ENCODE measurements around the gene ZNF396. TPM values are rescaled to one million over a fixed set of nuclear protein-coding genes. Genes with fewer than 3 reads are reported as not detected.

The ZNF396 gene
- total and polyA plus RNA-seq, 9 of the 15 experiments (the other 6 are each of a cell fraction or from before 2014, with no cell fraction given), result 0.73 to 2.3 (median 1.9) TPM

DNA sequence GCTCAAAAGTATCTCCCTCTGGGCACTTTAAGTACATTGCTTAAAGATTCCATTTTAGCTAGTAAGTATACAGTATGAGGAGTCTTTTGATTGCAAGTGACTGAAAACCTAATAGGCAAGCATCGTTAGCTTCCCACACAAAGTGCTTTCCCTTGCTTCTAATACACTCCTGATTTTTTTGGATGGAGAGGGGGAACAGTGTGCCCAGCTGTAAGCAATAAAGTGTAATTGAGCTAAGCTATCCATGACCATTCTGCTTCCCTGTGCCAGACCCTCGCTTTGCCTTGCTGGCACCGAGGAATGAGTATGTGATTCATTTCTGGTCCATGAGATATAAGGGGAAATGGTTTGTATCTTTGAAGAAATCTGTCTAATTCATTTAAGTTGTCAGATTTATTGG, 29.1 kb downstream of the ZNF396 start:
- peaks cover 13% of the 10 kb centered on the region for H3K79me2 ChIP-seq (ENCODE audit: control insufficient read depth, insufficient read depth, low read length)
- TF ChIP-seq SRSF1 (IDR thresholded peaks at IDR 0.05; ENCODE audit: low read depth, low read length) (no peak), RBM34 (IDR thresholded peaks at IDR 0.05; ENCODE audit: borderline replicate concordance, insufficient read depth, low read length) (no peak), HNRNPUL1 (IDR thresholded peaks at IDR 0.05; ENCODE audit: low read length) (no peak), KDM5B (IDR thresholded peaks at IDR 0.05; ENCODE audit: insufficient replicate concordance, low read depth, low read length) (no peak), NCOA1 (IDR thresholded peaks at IDR 0.05; ENCODE audit: low read depth) (no peak), MEF2D (tag; conservative IDR thresholded peaks at IDR 0.05; ENCODE audit: low read depth) (no peak), SIRT6 (IDR thresholded peaks at IDR 0.05; ENCODE audit: low read depth, low read length) (no peak), TAF15 (IDR thresholded peaks at IDR 0.05; ENCODE audit: low read depth, low read length) (no peak), MEIS2 (IDR thresholded peaks at IDR 0.05; ENCODE audit: partially characterized antibody) (no peak), ZZZ3 (IDR thresholded peaks at IDR 0.05) (no peak)
- TF ChIP-seq, protein P1, sequence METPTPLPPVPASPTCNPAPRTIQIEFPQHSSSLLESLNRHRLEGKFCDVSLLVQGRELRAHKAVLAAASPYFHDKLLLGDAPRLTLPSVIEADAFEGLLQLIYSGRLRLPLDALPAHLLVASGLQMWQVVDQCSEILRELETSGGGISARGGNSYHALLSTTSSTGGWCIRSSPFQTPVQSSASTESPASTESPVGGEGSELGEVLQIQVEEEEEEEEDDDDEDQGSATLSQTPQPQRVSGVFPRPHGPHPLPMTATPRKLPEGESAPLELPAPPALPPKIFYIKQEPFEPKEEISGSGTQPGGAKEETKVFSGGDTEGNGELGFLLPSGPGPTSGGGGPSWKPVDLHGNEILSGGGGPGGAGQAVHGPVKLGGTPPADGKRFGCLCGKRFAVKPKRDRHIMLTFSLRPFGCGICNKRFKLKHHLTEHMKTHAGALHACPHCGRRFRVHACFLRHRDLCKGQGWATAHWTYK (CRISPR knock-in tag; IDR thresholded peaks at IDR 0.05), result no peak
- TF ChIP-seq, protein P2, sequence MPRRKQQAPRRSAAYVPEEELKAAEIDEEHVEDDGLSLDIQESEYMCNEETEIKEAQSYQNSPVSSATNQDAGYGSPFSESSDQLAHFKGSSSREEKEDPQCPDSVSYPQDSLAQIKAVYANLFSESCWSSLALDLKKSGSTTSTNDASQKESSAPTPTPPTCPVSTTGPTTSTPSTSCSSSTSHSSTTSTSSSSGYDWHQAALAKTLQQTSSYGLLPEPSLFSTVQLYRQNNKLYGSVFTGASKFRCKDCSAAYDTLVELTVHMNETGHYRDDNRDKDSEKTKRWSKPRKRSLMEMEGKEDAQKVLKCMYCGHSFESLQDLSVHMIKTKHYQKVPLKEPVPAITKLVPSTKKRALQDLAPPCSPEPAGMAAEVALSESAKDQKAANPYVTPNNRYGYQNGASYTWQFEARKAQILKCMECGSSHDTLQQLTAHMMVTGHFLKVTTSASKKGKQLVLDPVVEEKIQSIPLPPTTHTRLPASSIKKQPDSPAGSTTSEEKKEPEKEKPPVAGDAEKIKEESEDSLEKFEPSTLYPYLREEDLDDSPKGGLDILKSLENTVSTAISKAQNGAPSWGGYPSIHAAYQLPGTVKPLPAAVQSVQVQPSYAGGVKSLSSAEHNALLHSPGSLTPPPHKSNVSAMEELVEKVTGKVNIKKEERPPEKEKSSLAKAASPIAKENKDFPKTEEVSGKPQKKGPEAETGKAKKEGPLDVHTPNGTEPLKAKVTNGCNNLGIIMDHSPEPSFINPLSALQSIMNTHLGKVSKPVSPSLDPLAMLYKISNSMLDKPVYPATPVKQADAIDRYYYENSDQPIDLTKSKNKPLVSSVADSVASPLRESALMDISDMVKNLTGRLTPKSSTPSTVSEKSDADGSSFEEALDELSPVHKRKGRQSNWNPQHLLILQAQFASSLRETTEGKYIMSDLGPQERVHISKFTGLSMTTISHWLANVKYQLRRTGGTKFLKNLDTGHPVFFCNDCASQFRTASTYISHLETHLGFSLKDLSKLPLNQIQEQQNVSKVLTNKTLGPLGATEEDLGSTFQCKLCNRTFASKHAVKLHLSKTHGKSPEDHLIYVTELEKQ (CRISPR knock-in tag; IDR thresholded peaks at IDR 0.05), result no peak
- TF ChIP-seq, protein P3, sequence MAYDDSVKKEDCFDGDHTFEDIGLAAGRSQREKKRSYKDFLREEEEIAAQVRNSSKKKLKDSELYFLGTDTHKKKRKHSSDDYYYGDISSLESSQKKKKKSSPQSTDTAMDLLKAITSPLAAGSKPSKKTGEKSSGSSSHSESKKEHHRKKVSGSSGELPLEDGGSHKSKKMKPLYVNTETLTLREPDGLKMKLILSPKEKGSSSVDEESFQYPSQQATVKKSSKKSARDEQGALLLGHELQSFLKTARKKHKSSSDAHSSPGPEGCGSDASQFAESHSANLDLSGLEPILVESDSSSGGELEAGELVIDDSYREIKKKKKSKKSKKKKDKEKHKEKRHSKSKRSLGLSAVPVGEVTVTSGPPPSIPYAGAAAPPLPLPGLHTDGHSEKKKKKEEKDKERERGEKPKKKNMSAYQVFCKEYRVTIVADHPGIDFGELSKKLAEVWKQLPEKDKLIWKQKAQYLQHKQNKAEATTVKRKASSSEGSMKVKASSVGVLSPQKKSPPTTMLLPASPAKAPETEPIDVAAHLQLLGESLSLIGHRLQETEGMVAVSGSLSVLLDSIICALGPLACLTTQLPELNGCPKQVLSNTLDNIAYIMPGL (CRISPR knock-in tag; IDR thresholded peaks at IDR 0.05), result no peak
- in situ Hi-C loops (cut with MboI) (no loop called here), intact Hi-C loops (cut with micrococcal nuclease) (loop anchor here (10.0 kb wide), 1 partner anchor 303 kb away; the partner anchor contains the start of gene MAPRE2)
- H3K27me3 ChIP-seq (ENCODE audit: control insufficient read depth in 2 of 2, insufficient read depth in 2 of 2, low read length in 2 of 2), result no peaks in the 10 kb centered on the region
- peaks cover 8% of the 10 kb centered on the region for H4K20me1 ChIP-seq (replicated peaks; ENCODE audit: control insufficient read depth, insufficient read depth, low read length)
- WGBS (ENCODE audit: insufficient coverage, low coverage, missing lambda C conversion rate), result 0% methylated on average over 3 of the region's 3 CpGs
- no peak overlapping the region for H3K4me3 ChIP-seq
- H3K9ac ChIP-seq (ENCODE audit: insufficient read depth in 1 of 2, low read depth in 2 of 2, low read length in 2 of 2), result no peak overlapping the region
- no peak for DNase-seq (ENCODE audit: extremely low read depth in 1 of 4, low spot score in 3 of 4)
- no peak for ATAC-seq
- no TSS peak for BruUV-seq (replicated peaks)
- no peak for FAIRE-seq
- H3K27ac ChIP-seq (ENCODE audit: extremely low read depth, low read depth, low read length), result no peak overlapping the region
- H3K9me3 ChIP-seq (replicated peaks; ENCODE audit: control insufficient read depth, insufficient read depth, low read depth, low read length), result no peaks in the 10 kb centered on the region; the same call in 1 of the 2 replicates
- H3K9me1 ChIP-seq (ENCODE audit: control insufficient read depth, insufficient read depth, low read length), result no peaks in the 10 kb centered on the region
- ChIA-PET POLR2A (interaction anchor here (0.6 to 1.0 kb wide), 3 partner anchors 13 to 427 kb away, joined by 3 to 5 read pairs (median 3); partner anchors contain the start of gene ZNF396), CTCF (ENCODE audit: low intra/inter-chr PET ratio) (no interaction called here)
- H3K4me2 ChIP-seq (ENCODE audit: insufficient read depth, low read length), result no peak overlapping the region
- peaks cover 6 to 10% of the 10 kb centered on the region in 2 experiments; a peak in 4 of 5 replicates for H3K4me1 ChIP-seq (replicated peaks in 1 of 2; ENCODE audit: control insufficient read depth in 2 of 2, insufficient read depth in 2 of 2, low read length in 2 of 2)
- no peak overlapping the region for H2AFZ ChIP-seq (ENCODE audit: low read depth, low read length)
- H3K36me3 ChIP-seq (ENCODE audit: control insufficient read depth, insufficient read depth, low read length), result peaks cover 3% of the 10 kb centered on the region; the same call in 1 of the 3 replicates

Measured in K562 (cell line).